Measurements from ENCODE around the gene CCDC191.

- no peak for TF ChIP-seq FOSL1 (tag; conservative IDR thresholded peaks at IDR 0.05)
- no peak for TF ChIP-seq EZH2 (IDR thresholded peaks at IDR 0.05; ENCODE audit: borderline replicate concordance, low read depth, low read length)
- no peak for TF ChIP-seq CTCF (IDR thresholded peaks at IDR 0.05 in 2 of 3, conservative IDR thresholded peaks at IDR 0.05 in 1 of 3; ENCODE audit: insufficient read depth in 2 of 3, low read depth in 1 of 3, low read length in 3 of 3)
- no peak for TF ChIP-seq MAFK (IDR thresholded peaks at IDR 0.05; ENCODE audit: low read length)
- no peak for TF ChIP-seq ZKSCAN1 (IDR thresholded peaks at IDR 0.05; ENCODE audit: low read depth, low read length)
- no peak for TF ChIP-seq FOXM1 (IDR thresholded peaks at IDR 0.05; ENCODE audit: low read depth)
- no peak for TF ChIP-seq FOXM1 (CRISPR knock-in tag; IDR thresholded peaks at IDR 0.05; ENCODE audit: low read depth)
- TF ChIP-seq GATAD2A (IDR thresholded peaks at IDR 0.05): no peak
- TF ChIP-seq HMBOX1 (IDR thresholded peaks at IDR 0.05): no peak
- TF ChIP-seq REST (IDR thresholded peaks at IDR 0.05; ENCODE audit: borderline replicate concordance): no peak
- TF ChIP-seq REST (CRISPR knock-in tag; IDR thresholded peaks at IDR 0.05; ENCODE audit: low read depth): no peak
- no peak for TF ChIP-seq ZZZ3 (IDR thresholded peaks at IDR 0.05)
- no peak for TF ChIP-seq ZBTB34 (CRISPR knock-in tag; IDR thresholded peaks at IDR 0.05)
- TF ChIP-seq ZNF184 (CRISPR knock-in tag; IDR thresholded peaks at IDR 0.05): no peak
- no peak for TF ChIP-seq AFF4 (CRISPR knock-in tag; IDR thresholded peaks at IDR 0.05)
These were observed 21.4 kb downstream of the CCDC191 start for GRCh38 chr3:114034787-114035545.

Data from K562 (cell line).